Type B pancreatic cell (in vitro differentiated cells): ENCODE measurements around the gene NYAP2. TPM values are rescaled to one million over a fixed set of nuclear protein-coding genes. Genes with fewer than 3 reads are reported as not detected.

Experiments used
- DNase-seq: peaks from one replicate; pipeline ENCODE4 v3.0.0; 2021; ENCODE audit warnings: mixed read lengths; ENCODE audit not compliant: unreplicated experiment; ENCODE audit errors: extremely low spot score
- H3K27ac Mint-ChIP-seq: 2 replicates; pipeline ENCODE4 v1.8.0; 2021; ENCODE audit warnings: mild to moderate bottlenecking, mixed read lengths
- H3K27me3 Mint-ChIP-seq: 2 replicates; pipeline ENCODE4 v1.8.0; 2021; ENCODE audit warnings: mixed read lengths
- H3K36me3 Mint-ChIP-seq: 2 replicates; pipeline ENCODE4 v1.8.0; 2021; ENCODE audit warnings: mixed read lengths
- H3K4me1 Mint-ChIP-seq: one replicate; pipeline ENCODE4 v1.8.0; 2021; ENCODE audit warnings: mixed read lengths; ENCODE audit not compliant: unreplicated experiment
- H3K4me3 Mint-ChIP-seq: 2 replicates; pipeline ENCODE4 v1.8.0; 2021; ENCODE audit warnings: mild to moderate bottlenecking, mixed read lengths
- H3K9me3 Mint-ChIP-seq: 2 replicates; pipeline ENCODE4 v1.8.0; 2021; ENCODE audit warnings: mixed read lengths
- total RNA-seq: library from RNA; stranded (reverse); gene quantifications from 2 replicates; pipeline ENCODE4 v1.2.1, GENCODE V29; 2021; ENCODE audit warnings: low replicate concordance
- TF ChIP-seq, protein P1 (sequence below): fragments of 200-600 bp; sonication (generic); conservative IDR thresholded peaks from 2 replicates; pipeline ENCODE4 v1.5.0; 2021; ENCODE audit warnings: antibody characterized with exemption, mild to moderate bottlenecking

NYAP2 gene
- total RNA-seq, 1 donor from 2014 or later, result 0.46 TPM

DNA sequence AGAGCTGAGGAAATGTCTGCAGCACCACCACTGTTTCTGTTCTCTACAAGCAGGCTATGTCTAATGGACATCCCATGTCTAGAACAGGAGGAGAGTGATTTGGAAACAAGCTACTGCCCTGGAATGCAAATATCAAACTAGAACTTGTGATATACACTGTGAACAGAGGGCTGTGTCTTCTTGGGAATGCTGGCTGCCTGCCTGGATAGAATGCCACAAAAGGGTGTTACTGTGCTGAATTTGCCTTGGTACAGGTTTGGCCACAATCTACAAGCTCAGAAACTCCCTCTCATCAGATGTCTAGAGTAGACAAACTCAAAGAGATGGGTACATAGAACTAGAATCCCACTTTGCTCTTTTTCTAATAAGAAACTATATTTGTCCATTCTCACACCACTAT, 170.5 kb downstream of the NYAP2 start:
- TF ChIP-seq, protein P1, sequence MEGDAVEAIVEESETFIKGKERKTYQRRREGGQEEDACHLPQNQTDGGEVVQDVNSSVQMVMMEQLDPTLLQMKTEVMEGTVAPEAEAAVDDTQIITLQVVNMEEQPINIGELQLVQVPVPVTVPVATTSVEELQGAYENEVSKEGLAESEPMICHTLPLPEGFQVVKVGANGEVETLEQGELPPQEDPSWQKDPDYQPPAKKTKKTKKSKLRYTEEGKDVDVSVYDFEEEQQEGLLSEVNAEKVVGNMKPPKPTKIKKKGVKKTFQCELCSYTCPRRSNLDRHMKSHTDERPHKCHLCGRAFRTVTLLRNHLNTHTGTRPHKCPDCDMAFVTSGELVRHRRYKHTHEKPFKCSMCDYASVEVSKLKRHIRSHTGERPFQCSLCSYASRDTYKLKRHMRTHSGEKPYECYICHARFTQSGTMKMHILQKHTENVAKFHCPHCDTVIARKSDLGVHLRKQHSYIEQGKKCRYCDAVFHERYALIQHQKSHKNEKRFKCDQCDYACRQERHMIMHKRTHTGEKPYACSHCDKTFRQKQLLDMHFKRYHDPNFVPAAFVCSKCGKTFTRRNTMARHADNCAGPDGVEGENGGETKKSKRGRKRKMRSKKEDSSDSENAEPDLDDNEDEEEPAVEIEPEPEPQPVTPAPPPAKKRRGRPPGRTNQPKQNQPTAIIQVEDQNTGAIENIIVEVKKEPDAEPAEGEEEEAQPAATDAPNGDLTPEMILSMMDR, result no peak
- no peak overlapping the region for H3K4me3 Mint-ChIP-seq
- no peak for DNase-seq
- H3K27ac Mint-ChIP-seq, result no peak overlapping the region
- peaks cover 5% of the 10 kb centered on the region for H3K4me1 Mint-ChIP-seq
- H3K36me3 Mint-ChIP-seq, result no peaks in the 10 kb centered on the region
- peaks cover 5% of the 10 kb centered on the region for H3K27me3 Mint-ChIP-seq
- H3K9me3 Mint-ChIP-seq, result peaks cover 6% of the 10 kb centered on the region

DNA sequence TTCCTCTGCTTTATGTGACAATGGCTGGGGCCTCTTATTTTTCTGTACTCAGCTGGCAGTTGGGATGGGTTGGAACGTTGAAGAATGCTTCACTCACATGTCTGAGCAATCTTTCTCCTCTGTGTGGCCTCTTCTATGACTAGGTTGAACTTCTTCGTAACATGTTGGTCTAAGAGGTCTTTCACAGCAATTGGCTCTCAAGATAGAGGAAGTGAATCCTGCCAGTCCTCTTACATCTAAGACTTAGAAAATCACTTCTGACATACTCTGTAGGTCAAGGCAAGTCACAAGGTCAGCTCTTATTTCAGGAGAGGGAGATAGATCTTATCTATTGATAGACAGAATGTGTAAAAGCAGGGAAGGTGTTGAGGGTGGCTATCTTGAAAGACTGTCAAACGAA, 174.1 kb downstream of the NYAP2 start:
- DNase-seq, result no peak
- Mint-ChIP-seq H3K4me3 (no peak overlapping the region), H3K27me3 (no peaks in the 10 kb centered on the region), H3K4me1 (peaks cover 5% of the 10 kb centered on the region), H3K27ac (no peak overlapping the region), H3K9me3 (peaks cover 6% of the 10 kb centered on the region), H3K36me3 (no peaks in the 10 kb centered on the region)
- TF ChIP-seq, protein P1, result no peak

DNA sequence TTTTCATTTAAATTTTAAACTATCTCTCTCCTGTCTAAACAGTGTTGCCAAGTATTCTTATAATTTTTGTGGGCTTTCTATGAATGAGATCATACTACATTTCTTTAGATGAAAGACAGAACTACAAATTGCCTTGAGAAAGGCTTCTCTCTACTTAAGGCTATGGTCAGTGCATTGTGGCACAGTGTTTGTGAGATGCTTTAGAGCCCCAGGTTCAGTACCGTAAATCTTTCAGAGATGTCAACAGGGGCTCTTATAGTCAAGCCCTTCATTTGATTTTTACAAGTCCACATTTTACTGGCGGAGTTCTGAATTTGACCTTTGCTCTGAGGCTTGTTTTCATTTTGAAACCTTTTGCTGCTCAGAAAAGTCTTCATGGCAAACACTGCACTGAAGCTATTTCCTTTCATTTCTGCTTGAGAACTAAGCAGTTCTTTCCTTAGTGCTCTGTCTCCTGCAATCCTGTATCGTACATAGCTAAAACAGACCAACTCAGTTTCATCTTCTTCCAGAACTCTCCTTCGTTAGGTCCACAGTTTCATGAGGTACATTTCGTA, 175.2 kb downstream of the NYAP2 start:
- Mint-ChIP-seq H3K9me3 (peaks cover 6% of the 10 kb centered on the region), H3K27ac (no peak overlapping the region), H3K27me3 (no peaks in the 10 kb centered on the region), H3K4me1 (peaks cover 5% of the 10 kb centered on the region), H3K4me3 (no peak overlapping the region), H3K36me3 (no peaks in the 10 kb centered on the region)
- DNase-seq, result no peak
- TF ChIP-seq, protein P1, result no peak

DNA sequence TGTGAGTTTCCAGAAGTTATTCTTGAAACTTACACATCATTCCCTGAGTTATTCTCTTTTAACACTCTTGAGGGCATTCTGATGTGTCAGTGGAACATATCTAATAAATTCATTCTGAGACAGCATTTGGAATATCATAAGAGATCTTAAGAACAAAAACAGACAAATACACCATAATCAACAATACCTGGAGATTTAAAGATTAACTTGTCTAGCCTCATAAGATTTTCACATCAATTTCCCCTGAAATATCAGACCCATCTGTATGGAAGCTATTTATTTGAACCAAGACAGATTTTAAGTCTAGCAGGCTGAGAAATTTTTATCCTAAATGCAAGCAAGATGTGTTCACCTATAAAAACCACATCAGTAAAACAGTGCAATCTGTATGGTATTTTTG, 181.6 kb downstream of the NYAP2 start:
- Mint-ChIP-seq H3K27ac (no peak overlapping the region), H3K27me3 (no peaks in the 10 kb centered on the region), H3K36me3 (no peaks in the 10 kb centered on the region), H3K4me3 (no peak overlapping the region), H3K9me3 (no peaks in the 10 kb centered on the region), H3K4me1 (no peaks in the 10 kb centered on the region)
- DNase-seq, result no peak
- TF ChIP-seq, protein P1, result no peak

DNA sequence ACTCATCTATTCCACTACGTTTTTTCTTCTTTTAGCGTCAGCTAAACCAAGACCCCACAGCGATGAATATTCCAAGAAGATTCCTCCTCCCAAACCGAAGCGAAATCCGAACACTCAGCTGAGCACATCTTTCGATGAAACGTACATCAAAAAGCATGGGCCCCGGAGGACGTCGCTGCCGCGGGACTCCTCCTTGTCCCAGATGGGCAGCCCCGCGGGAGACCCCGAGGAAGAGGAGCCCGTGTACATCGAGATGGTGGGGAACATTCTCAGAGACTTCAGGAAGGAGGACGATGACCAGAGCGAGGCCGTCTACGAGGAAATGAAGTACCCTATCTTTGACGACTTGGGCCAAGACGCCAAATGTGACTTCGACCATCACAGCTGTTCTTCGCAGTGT, 182.4 kb downstream of the NYAP2 start:
- Mint-ChIP-seq H3K9me3 (no peaks in the 10 kb centered on the region), H3K4me1 (no peaks in the 10 kb centered on the region), H3K27ac (no peak overlapping the region), H3K27me3 (no peaks in the 10 kb centered on the region), H3K4me3 (no peak overlapping the region), H3K36me3 (no peaks in the 10 kb centered on the region)
- no peak for DNase-seq
- TF ChIP-seq, protein P1, result no peak
